ENCODE measurements around the gene STAG3.

- TF ChIP-seq, protein P1, sequence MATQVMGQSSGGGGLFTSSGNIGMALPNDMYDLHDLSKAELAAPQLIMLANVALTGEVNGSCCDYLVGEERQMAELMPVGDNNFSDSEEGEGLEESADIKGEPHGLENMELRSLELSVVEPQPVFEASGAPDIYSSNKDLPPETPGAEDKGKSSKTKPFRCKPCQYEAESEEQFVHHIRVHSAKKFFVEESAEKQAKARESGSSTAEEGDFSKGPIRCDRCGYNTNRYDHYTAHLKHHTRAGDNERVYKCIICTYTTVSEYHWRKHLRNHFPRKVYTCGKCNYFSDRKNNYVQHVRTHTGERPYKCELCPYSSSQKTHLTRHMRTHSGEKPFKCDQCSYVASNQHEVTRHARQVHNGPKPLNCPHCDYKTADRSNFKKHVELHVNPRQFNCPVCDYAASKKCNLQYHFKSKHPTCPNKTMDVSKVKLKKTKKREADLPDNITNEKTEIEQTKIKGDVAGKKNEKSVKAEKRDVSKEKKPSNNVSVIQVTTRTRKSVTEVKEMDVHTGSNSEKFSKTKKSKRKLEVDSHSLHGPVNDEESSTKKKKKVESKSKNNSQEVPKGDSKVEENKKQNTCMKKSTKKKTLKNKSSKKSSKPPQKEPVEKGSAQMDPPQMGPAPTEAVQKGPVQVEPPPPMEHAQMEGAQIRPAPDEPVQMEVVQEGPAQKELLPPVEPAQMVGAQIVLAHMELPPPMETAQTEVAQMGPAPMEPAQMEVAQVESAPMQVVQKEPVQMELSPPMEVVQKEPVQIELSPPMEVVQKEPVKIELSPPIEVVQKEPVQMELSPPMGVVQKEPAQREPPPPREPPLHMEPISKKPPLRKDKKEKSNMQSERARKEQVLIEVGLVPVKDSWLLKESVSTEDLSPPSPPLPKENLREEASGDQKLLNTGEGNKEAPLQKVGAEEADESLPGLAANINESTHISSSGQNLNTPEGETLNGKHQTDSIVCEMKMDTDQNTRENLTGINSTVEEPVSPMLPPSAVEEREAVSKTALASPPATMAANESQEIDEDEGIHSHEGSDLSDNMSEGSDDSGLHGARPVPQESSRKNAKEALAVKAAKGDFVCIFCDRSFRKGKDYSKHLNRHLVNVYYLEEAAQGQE (IDR thresholded peaks at IDR 0.05; ENCODE audit: unreplicated experiment), result no peak
- no peak for TF ChIP-seq ETS1 (IDR thresholded peaks at IDR 0.05)
These were observed 25.3 kb upstream of the STAG3 start for GRCh38 chr7:100152404-100152803.

Measured in GM23338 (cell line).